ENCODE data around the gene ZNF239. TPM values are rescaled to one million over a fixed set of nuclear protein-coding genes. Genes with fewer than 3 reads are reported as not detected.
"Not testable (repeated sequence)": the region's sequence is repeated elsewhere in the genome, so short reads cannot be mapped to it uniquely, and the experiment has no call there.

ZNF239 gene
- total RNA-seq, 1 experiment from 2014 or later = 16.4 TPM

DNA sequence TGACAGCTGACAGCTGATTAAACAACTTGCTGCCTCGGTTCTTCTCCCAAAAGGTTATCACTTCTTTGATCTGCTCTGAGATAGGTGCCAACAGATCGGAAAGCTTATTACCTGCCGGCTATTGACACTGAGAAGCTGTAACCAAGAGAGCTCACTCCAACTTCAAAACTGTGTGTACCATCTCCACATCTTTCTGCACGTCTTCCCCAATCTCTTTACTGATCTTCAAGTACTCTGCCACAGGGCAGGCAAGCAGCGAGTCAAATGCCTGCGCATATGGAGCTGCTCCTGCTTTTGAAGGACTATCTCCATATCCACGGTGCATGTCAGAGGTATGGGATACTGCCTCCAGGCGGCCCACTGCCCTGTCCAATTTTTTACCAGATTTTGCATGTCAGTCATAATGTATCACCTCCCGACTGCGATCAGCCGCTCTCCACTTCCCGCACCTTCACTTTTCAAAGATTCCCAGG is 31.5 kb upstream of the ZNF239 start:
- ChIA-PET POLR2A (interaction anchor here (0.5 to 0.7 kb wide), 2 partner anchors 32 to 148 kb away, joined by 3 read pairs; no protein-coding TSS in a partner anchor), CTCF (interaction anchor here (1.0 kb wide), 1 partner anchor 32 kb away, joined by 4 read pairs; the partner anchor contains the start of gene ZNF239)
- peaks cover 2% of the 10 kb centered on the region; the same call in 1 of the 2 replicates for H3K36me3 ChIP-seq (ENCODE audit: control insufficient read depth, insufficient read depth, low read length)
- peak overlapping the region; percentile 62 for H3K4me3 ChIP-seq (ENCODE audit: low read depth, low read length)
- H3K4me1 ChIP-seq = peaks cover 4% of the 10 kb centered on the region; the same call in 1 of the 2 replicates
- Mint-ChIP-seq H3K36me3 (ENCODE audit: insufficient read depth, unreplicated experiment) (peaks cover 18% of the 10 kb centered on the region), H3K4me3 (ENCODE audit: unreplicated experiment) (peak overlapping the region; percentile 82), H3K4me1 (ENCODE audit: low read depth, unreplicated experiment) (peaks cover 8% of the 10 kb centered on the region), H3K27ac (ENCODE audit: unreplicated experiment) (no peak overlapping the region), H3K27me3 (ENCODE audit: insufficient read depth, unreplicated experiment) (peaks cover 7% of the 10 kb centered on the region), H3K9me3 (ENCODE audit: unreplicated experiment) (peaks cover 30% of the 10 kb centered on the region)
- DNase-seq = no peak
- peaks cover 13% of the 10 kb centered on the region; the same call in 1 of the 2 replicates for H3K9me3 ChIP-seq
- H3K27me3 ChIP-seq (replicated peaks; ENCODE audit: control insufficient read depth, insufficient read depth, low read length) = no peaks in the 10 kb centered on the region
- intact Hi-C loops (cut with micrococcal nuclease; ENCODE audit: unreplicated experiment) = loop anchor here (1.0 to 2.0 kb wide), 2 partner anchors 32 to 43 kb away; partner anchors contain the start of genes ZNF239 and ZNF32
- no TSS peak for BruUV-seq (replicated peaks)
- TF ChIP-seq, protein P1, sequence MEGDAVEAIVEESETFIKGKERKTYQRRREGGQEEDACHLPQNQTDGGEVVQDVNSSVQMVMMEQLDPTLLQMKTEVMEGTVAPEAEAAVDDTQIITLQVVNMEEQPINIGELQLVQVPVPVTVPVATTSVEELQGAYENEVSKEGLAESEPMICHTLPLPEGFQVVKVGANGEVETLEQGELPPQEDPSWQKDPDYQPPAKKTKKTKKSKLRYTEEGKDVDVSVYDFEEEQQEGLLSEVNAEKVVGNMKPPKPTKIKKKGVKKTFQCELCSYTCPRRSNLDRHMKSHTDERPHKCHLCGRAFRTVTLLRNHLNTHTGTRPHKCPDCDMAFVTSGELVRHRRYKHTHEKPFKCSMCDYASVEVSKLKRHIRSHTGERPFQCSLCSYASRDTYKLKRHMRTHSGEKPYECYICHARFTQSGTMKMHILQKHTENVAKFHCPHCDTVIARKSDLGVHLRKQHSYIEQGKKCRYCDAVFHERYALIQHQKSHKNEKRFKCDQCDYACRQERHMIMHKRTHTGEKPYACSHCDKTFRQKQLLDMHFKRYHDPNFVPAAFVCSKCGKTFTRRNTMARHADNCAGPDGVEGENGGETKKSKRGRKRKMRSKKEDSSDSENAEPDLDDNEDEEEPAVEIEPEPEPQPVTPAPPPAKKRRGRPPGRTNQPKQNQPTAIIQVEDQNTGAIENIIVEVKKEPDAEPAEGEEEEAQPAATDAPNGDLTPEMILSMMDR (IDR thresholded peaks at IDR 0.05; ENCODE audit: insufficient read depth in 1 of 2, low read depth in 1 of 2, low read length in 1 of 2, severe bottlenecking in 1 of 2, unreplicated experiment in 1 of 2) = no peak

DNA sequence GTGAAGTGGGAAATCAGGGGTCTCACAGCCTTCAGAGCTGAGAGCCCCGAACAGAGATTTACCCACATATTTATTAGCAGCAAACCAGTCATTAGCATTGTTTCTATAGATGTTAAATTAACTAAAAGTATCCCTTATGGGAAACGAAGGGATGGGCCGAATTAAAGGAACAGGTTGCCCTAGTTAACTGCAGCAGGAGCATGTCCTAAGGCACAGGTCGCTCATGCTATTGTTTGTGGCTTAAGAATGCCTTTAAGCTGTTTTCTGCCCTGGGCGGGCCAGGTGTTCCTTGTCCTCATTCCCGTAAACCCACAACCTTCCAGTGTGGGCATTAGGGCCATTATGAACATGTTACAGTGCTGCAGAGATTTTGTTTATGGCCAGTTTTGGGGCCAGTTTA is 27.2 kb upstream of the ZNF239 start:
- H3K9me3 Mint-ChIP-seq (ENCODE audit: unreplicated experiment) = peaks cover 22% of the 10 kb centered on the region
- H3K4me3 ChIP-seq (ENCODE audit: low read depth, low read length); DNase-seq; H3K4me1 Mint-ChIP-seq (ENCODE audit: low read depth, unreplicated experiment); POLR2A ChIA-PET; CTCF ChIA-PET; H3K36me3 ChIP-seq (ENCODE audit: control insufficient read depth, insufficient read depth, low read length); H3K27ac Mint-ChIP-seq (ENCODE audit: unreplicated experiment); intact Hi-C loops (cut with micrococcal nuclease; ENCODE audit: unreplicated experiment); H3K4me1 ChIP-seq; H3K4me3 Mint-ChIP-seq (ENCODE audit: unreplicated experiment); H3K27me3 Mint-ChIP-seq (ENCODE audit: insufficient read depth, unreplicated experiment); H3K36me3 Mint-ChIP-seq (ENCODE audit: insufficient read depth, unreplicated experiment); BruUV-seq (replicated peaks); H3K27me3 ChIP-seq (replicated peaks; ENCODE audit: control insufficient read depth, insufficient read depth, low read length): not testable (repeated sequence)
- peaks cover 11% of the 10 kb centered on the region; the same call in 1 of the 2 replicates for H3K9me3 ChIP-seq

DNA sequence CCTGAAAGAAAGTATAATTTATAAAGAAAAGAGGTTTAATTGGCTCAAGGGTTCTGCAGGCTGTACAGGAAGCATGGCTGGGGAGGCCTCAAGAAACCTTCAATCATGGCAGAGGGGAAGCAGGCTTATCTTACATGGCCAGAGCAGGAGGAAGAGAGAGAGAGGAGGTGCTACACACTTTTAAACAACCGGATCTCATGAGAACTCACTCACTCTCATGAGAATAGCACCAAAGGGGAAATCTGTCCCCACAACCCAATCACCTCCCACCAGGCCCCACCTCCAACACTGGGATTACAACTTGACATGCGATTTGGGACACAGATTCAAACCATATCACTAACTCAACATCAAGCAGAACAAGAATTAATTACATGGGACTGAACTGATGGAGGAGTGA is 24.9 kb upstream of the ZNF239 start:
- Histone ChIP-seq H3K27me3 (replicated peaks; ENCODE audit: control insufficient read depth, insufficient read depth, low read length) (no peaks in the 10 kb centered on the region), H3K9me3 (peaks cover 11% of the 10 kb centered on the region; the same call in 1 of the 2 replicates), H3K4me3 (ENCODE audit: low read depth, low read length) (no peak overlapping the region), H3K36me3 (ENCODE audit: control insufficient read depth, insufficient read depth, low read length) (no peaks in the 10 kb centered on the region), H3K4me1 (no peaks in the 10 kb centered on the region)
- CTCF ChIA-PET = no interaction called here
- TF ChIP-seq, protein P1 (IDR thresholded peaks at IDR 0.05; ENCODE audit: insufficient read depth in 1 of 2, low read depth in 1 of 2, low read length in 1 of 2, severe bottlenecking in 1 of 2, unreplicated experiment in 1 of 2) = no peak
- POLR2A ChIA-PET = no interaction called here
- peaks cover 7% of the 10 kb centered on the region for H3K27me3 Mint-ChIP-seq (ENCODE audit: insufficient read depth, unreplicated experiment)
- H3K4me3 Mint-ChIP-seq (ENCODE audit: unreplicated experiment) = no peak overlapping the region
- peaks cover 15% of the 10 kb centered on the region for H3K9me3 Mint-ChIP-seq (ENCODE audit: unreplicated experiment)
- BruUV-seq (replicated peaks) = no TSS peak
- H3K4me1 Mint-ChIP-seq (ENCODE audit: low read depth, unreplicated experiment) = no peaks in the 10 kb centered on the region
- intact Hi-C loops (cut with micrococcal nuclease; ENCODE audit: unreplicated experiment) = no loop called here
- H3K36me3 Mint-ChIP-seq (ENCODE audit: insufficient read depth, unreplicated experiment) = peaks cover 4% of the 10 kb centered on the region
- no peak for DNase-seq
- H3K27ac Mint-ChIP-seq (ENCODE audit: unreplicated experiment) = no peak overlapping the region

Measured in Caco-2 (cell line).